Measurements from ENCODE around the gene FGD5.

DNA sequence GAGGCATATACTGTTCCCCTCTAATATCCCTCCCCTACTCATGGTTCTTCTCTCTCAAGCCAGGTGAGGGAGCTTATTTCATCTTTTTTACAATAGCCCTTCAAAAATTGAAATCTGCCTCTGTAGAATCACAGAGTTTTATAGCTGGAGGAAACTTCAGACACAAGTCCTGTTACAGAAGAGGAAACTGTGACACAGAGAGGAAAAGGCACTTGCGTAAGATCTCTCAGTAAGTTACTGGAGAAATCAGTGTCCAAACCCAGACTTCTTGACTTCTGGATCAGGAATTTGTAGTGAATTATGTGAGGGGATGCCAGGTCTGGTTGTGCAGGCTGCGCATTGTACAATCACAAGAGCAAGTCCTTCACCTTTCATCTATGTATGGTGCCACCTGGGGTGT is 4.6 kb downstream of the FGD5 start:
- no peak for TF ChIP-seq CTCF (conservative IDR thresholded peaks at IDR 0.05; ENCODE audit: low read depth in 2 of 2)
- TF ChIP-seq POLR2AphosphoS5 (IDR thresholded peaks at IDR 0.05; ENCODE audit: low read depth) = no peak
- no peak for TF ChIP-seq EZH2 (IDR thresholded peaks at IDR 0.05; ENCODE audit: low read depth, unreplicated experiment)
- TF ChIP-seq EZH2phosphoT487 (IDR thresholded peaks at IDR 0.05; ENCODE audit: unreplicated experiment) = no peak
- TF ChIP-seq CREB1 (CRISPR knock-in tag; IDR thresholded peaks at IDR 0.05; ENCODE audit: low read depth) = no peak
- no peak for TF ChIP-seq JUNB (IDR thresholded peaks at IDR 0.05; ENCODE audit: unreplicated experiment)
- TF ChIP-seq, protein P1, sequence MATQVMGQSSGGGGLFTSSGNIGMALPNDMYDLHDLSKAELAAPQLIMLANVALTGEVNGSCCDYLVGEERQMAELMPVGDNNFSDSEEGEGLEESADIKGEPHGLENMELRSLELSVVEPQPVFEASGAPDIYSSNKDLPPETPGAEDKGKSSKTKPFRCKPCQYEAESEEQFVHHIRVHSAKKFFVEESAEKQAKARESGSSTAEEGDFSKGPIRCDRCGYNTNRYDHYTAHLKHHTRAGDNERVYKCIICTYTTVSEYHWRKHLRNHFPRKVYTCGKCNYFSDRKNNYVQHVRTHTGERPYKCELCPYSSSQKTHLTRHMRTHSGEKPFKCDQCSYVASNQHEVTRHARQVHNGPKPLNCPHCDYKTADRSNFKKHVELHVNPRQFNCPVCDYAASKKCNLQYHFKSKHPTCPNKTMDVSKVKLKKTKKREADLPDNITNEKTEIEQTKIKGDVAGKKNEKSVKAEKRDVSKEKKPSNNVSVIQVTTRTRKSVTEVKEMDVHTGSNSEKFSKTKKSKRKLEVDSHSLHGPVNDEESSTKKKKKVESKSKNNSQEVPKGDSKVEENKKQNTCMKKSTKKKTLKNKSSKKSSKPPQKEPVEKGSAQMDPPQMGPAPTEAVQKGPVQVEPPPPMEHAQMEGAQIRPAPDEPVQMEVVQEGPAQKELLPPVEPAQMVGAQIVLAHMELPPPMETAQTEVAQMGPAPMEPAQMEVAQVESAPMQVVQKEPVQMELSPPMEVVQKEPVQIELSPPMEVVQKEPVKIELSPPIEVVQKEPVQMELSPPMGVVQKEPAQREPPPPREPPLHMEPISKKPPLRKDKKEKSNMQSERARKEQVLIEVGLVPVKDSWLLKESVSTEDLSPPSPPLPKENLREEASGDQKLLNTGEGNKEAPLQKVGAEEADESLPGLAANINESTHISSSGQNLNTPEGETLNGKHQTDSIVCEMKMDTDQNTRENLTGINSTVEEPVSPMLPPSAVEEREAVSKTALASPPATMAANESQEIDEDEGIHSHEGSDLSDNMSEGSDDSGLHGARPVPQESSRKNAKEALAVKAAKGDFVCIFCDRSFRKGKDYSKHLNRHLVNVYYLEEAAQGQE (IDR thresholded peaks at IDR 0.05; ENCODE audit: unreplicated experiment) = no peak
- TF ChIP-seq STAT1 (IDR thresholded peaks at IDR 0.05; ENCODE audit: unreplicated experiment) = no peak
- TF ChIP-seq ZNF331 (CRISPR knock-in tag; IDR thresholded peaks at IDR 0.05; ENCODE audit: low read depth) = no peak
- TF ChIP-seq NANOG (IDR thresholded peaks at IDR 0.05; ENCODE audit: borderline replicate concordance) = no peak
- TF ChIP-seq, protein P2, sequence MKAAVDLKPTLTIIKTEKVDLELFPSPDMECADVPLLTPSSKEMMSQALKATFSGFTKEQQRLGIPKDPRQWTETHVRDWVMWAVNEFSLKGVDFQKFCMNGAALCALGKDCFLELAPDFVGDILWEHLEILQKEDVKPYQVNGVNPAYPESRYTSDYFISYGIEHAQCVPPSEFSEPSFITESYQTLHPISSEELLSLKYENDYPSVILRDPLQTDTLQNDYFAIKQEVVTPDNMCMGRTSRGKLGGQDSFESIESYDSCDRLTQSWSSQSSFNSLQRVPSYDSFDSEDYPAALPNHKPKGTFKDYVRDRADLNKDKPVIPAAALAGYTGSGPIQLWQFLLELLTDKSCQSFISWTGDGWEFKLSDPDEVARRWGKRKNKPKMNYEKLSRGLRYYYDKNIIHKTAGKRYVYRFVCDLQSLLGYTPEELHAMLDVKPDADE (IDR thresholded peaks at IDR 0.05) = no peak
- TF ChIP-seq ZNF114 (CRISPR knock-in tag; IDR thresholded peaks at IDR 0.05) = no peak
